Measurements from ENCODE around the gene LEMD3. TPM values are rescaled to one million over a fixed set of nuclear protein-coding genes. Genes with fewer than 3 reads are reported as not detected.
A peak's percentile ranks its signal among the peaks of the same experiment; 100 is the strongest.

LEMD3 gene
- polyA plus RNA-seq, 2 of the 4 experiments (the other 2 are of a cell fraction): 12.3 to 17.8 TPM

DNA sequence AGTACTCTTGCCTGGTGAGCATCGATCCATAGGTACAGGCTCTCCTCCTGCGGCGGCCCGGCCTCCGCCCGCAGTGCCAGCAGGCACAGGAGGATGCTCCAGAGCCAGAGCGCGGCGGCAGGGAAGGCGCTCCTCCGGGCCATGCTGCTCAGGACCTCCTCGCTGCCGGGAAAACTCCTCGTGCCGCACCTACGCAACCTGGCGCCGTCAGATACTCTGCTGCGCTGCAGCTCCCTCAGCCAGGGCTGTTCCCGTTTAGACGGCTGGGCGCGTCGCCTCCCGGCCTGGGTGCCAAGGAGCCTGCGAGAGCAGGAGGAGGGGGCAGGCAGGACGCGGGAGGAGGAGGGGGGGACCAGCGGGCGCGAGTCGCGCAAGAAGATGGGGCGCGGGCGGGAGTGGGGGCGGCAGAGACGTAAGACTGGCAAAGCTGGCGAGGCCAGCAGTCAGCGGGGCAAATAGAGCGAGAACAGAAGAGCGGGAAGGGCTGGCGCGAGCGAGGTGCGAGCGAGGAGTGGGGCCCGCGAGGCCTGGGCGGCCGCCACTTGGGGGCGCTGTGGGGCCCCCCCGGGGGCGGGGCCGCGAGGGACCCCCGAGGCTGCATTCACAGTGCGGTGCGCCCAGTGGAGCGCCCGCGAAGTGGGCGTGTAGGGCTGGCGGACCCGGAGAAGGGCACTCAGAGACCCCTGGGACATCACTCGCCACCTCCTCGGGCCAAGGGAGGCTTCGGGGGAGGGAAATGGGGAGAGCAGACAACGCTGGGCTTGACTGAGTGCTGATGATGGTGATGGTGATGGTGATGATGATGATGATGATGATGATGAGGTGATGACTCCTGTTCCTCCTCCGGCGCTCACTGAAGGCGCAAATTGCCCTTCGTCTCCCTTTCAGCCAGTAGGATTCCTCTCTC is 48.1 kb upstream of the LEMD3 start, which contains the start of gene WIF1:
TSS of gene WIF1 (minus strand) at position 257 of the 907 bp plus-strand sequence. CDS start at position 143, 114 bp downstream.
- Histone ChIP-seq H3K9me3 (no peaks in the 10 kb centered on the region), H3K4me1 (no peaks in the 10 kb centered on the region; the same call in 2 of the 3 replicates), H3K4me2 (peak within 1 kb of the TSS; percentile 98), H3K27ac (0 out of 6 replicates have a peak within 1 kb of the TSS, but pooled peaks of 1 of the 2 experiments have one; percentile 19), H3K4me3 (peak within 1 kb of the TSS; percentile 40)
- 16% methylated on average over 41 of the region's 73 CpGs for WGBS (ENCODE audit: missing lambda C conversion rate)
- ATAC-seq: peak; percentile 83 to 92
- CTCF ChIA-PET: interaction anchor here (1.4 to 4.8 kb wide), 7 partner anchors 10 to 320 kb away, joined by 5 to 34 read pairs (median 8); no protein-coding TSS in a partner anchor
- FAIRE-seq: no peak
- POLR2A ChIA-PET: no interaction called here
- TF ChIP-seq, protein P1, sequence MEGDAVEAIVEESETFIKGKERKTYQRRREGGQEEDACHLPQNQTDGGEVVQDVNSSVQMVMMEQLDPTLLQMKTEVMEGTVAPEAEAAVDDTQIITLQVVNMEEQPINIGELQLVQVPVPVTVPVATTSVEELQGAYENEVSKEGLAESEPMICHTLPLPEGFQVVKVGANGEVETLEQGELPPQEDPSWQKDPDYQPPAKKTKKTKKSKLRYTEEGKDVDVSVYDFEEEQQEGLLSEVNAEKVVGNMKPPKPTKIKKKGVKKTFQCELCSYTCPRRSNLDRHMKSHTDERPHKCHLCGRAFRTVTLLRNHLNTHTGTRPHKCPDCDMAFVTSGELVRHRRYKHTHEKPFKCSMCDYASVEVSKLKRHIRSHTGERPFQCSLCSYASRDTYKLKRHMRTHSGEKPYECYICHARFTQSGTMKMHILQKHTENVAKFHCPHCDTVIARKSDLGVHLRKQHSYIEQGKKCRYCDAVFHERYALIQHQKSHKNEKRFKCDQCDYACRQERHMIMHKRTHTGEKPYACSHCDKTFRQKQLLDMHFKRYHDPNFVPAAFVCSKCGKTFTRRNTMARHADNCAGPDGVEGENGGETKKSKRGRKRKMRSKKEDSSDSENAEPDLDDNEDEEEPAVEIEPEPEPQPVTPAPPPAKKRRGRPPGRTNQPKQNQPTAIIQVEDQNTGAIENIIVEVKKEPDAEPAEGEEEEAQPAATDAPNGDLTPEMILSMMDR (IDR thresholded peaks at IDR 0.05): peak; percentile 43; the same call in 2 of the 3 replicates
- TF ChIP-seq, protein P2, sequence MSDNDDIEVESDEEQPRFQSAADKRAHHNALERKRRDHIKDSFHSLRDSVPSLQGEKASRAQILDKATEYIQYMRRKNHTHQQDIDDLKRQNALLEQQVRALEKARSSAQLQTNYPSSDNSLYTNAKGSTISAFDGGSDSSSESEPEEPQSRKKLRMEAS (IDR thresholded peaks at IDR 0.05): peak; percentile 32
- no peak for TF ChIP-seq RCOR1 (IDR thresholded peaks at IDR 0.05; ENCODE audit: low read depth, low read length)
- no peak for TF ChIP-seq ESRRA (IDR thresholded peaks at IDR 0.05; ENCODE audit: borderline replicate concordance, low read length)
- no peak for TF ChIP-seq HDAC2 (IDR thresholded peaks at IDR 0.05)
- no peak for TF ChIP-seq CHD2 (IDR thresholded peaks at IDR 0.05; ENCODE audit: low read length, partially characterized antibody)
- no peak for TF ChIP-seq SMC3 (IDR thresholded peaks at IDR 0.05)
- no peak for TF ChIP-seq BHLHE40 (IDR thresholded peaks at IDR 0.05; ENCODE audit: low read depth, low read length)
- TF ChIP-seq HOXA7 (CRISPR knock-in tag; IDR thresholded peaks at IDR 0.05): no peak
- TF ChIP-seq, protein P3, sequence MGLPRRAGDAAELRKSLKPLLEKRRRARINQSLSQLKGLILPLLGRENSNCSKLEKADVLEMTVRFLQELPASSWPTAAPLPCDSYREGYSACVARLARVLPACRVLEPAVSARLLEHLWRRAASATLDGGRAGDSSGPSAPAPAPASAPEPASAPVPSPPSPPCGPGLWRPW (IDR thresholded peaks at IDR 0.05): no peak
- no peak for TF ChIP-seq HOXB13 (CRISPR knock-in tag; IDR thresholded peaks at IDR 0.05; ENCODE audit: low read depth)
- no peak for TF ChIP-seq PHF8 (IDR thresholded peaks at IDR 0.05; ENCODE audit: borderline replicate concordance, low read depth)
- no peak for TF ChIP-seq FOSB (CRISPR knock-in tag; IDR thresholded peaks at IDR 0.05)
- TF ChIP-seq GATA3 (IDR thresholded peaks at IDR 0.05; ENCODE audit: borderline replicate concordance): no peak
- TF ChIP-seq TP53 (CRISPR knock-in tag; IDR thresholded peaks at IDR 0.05): no peak
- TF ChIP-seq, protein P4, sequence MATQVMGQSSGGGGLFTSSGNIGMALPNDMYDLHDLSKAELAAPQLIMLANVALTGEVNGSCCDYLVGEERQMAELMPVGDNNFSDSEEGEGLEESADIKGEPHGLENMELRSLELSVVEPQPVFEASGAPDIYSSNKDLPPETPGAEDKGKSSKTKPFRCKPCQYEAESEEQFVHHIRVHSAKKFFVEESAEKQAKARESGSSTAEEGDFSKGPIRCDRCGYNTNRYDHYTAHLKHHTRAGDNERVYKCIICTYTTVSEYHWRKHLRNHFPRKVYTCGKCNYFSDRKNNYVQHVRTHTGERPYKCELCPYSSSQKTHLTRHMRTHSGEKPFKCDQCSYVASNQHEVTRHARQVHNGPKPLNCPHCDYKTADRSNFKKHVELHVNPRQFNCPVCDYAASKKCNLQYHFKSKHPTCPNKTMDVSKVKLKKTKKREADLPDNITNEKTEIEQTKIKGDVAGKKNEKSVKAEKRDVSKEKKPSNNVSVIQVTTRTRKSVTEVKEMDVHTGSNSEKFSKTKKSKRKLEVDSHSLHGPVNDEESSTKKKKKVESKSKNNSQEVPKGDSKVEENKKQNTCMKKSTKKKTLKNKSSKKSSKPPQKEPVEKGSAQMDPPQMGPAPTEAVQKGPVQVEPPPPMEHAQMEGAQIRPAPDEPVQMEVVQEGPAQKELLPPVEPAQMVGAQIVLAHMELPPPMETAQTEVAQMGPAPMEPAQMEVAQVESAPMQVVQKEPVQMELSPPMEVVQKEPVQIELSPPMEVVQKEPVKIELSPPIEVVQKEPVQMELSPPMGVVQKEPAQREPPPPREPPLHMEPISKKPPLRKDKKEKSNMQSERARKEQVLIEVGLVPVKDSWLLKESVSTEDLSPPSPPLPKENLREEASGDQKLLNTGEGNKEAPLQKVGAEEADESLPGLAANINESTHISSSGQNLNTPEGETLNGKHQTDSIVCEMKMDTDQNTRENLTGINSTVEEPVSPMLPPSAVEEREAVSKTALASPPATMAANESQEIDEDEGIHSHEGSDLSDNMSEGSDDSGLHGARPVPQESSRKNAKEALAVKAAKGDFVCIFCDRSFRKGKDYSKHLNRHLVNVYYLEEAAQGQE (IDR thresholded peaks at IDR 0.05): no peak
- TF ChIP-seq, protein P5, sequence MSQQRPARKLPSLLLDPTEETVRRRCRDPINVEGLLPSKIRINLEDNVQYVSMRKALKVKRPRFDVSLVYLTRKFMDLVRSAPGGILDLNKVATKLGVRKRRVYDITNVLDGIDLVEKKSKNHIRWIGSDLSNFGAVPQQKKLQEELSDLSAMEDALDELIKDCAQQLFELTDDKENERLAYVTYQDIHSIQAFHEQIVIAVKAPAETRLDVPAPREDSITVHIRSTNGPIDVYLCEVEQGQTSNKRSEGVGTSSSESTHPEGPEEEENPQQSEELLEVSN (IDR thresholded peaks at IDR 0.05; ENCODE audit: borderline replicate concordance, low read depth): peak; percentile 82; the same call in 1 of the 2 replicates
- no peak for TF ChIP-seq ZNF302 (CRISPR knock-in tag; IDR thresholded peaks at IDR 0.05)
- TF ChIP-seq MAFK (IDR thresholded peaks at IDR 0.05; ENCODE audit: partially characterized antibody): no peak
- DNase-seq (ENCODE audit: low read depth in 1 of 2, low spot score in 1 of 2): peak in 1 of 2 experiments; percentile 29

All from A549 (cell line).